Measurements from ENCODE around the gene S1PR4. TPM values are rescaled to one million over a fixed set of nuclear protein-coding genes. Genes with fewer than 3 reads are reported as not detected.

S1PR4 gene
- total and polyA plus RNA-seq, 9 of the 15 experiments (the other 6 are each of a cell fraction or from before 2014, with no cell fraction given), result 0.27 TPM; not detected in 8

- Histone ChIP-seq H4K20me1 (replicated peaks; ENCODE audit: control insufficient read depth, insufficient read depth, low read length) (no peaks in the 10 kb centered on the region), H3K4me2 (ENCODE audit: insufficient read depth, low read length) (no peak overlapping the region), H3K9me3 (replicated peaks; ENCODE audit: control insufficient read depth, insufficient read depth, low read depth, low read length) (no peaks in the 10 kb centered on the region), H3K4me1 (replicated peaks in 1 of 2; ENCODE audit: control insufficient read depth in 2 of 2, insufficient read depth in 2 of 2, low read length in 2 of 2) (peaks cover 0 to 31% of the 10 kb centered on the region in 2 experiments; a peak in 3 of 5 replicates), H3K9me1 (ENCODE audit: control insufficient read depth, insufficient read depth, low read length) (no peaks in the 10 kb centered on the region), H3K27ac (ENCODE audit: extremely low read depth, low read depth, low read length) (no peak overlapping the region), H3K27me3 (ENCODE audit: control insufficient read depth in 2 of 2, insufficient read depth in 2 of 2, low read length in 2 of 2) (no peaks in the 10 kb centered on the region; a peak in 1 of 5 replicates), H3K4me3 (no peak overlapping the region), H2AFZ (ENCODE audit: low read depth, low read length) (no peak overlapping the region), H3K79me2 (ENCODE audit: control insufficient read depth, insufficient read depth, low read length) (no peaks in the 10 kb centered on the region), H3K9ac (ENCODE audit: insufficient read depth in 1 of 2, low read depth in 2 of 2, low read length in 2 of 2) (no peak overlapping the region), H3K36me3 (ENCODE audit: control insufficient read depth, insufficient read depth, low read length) (no peaks in the 10 kb centered on the region)
- ATAC-seq (peak; percentile 88), FAIRE-seq (no peak), DNase-seq (ENCODE audit: extremely low read depth in 1 of 4, low spot score in 3 of 4) (peak; percentile 68 to 72 (median 70))
- 38% methylated on average over 4 of the region's 5 CpGs for WGBS (ENCODE audit: insufficient coverage, low coverage, missing lambda C conversion rate)
- in situ Hi-C loops (cut with MboI) (no loop called here), intact Hi-C loops (cut with micrococcal nuclease) (no loop called here)
- ChIA-PET POLR2A (no interaction called here), CTCF (ENCODE audit: low intra/inter-chr PET ratio) (interaction anchor here (0.8 kb wide), 1 partner anchor 16 kb away, joined by 3 read pairs; no protein-coding TSS in a partner anchor)
- BruUV-seq (replicated peaks), result no TSS peak
- TF ChIP-seq RBM39 (optimal IDR thresholded peaks at IDR 0.05; ENCODE audit: low read depth, low read length) (no peak), GABPA (tag; conservative IDR thresholded peaks at IDR 0.05; ENCODE audit: low read depth) (no peak), DPF2 (IDR thresholded peaks at IDR 0.05) (no peak), HDGF (IDR thresholded peaks at IDR 0.05) (peak; percentile 96), SP1 (CRISPR knock-in tag; IDR thresholded peaks at IDR 0.05) (0 out of 2 replicates have a peak, but pooled peaks have one; percentile 46), SMAD1 (IDR thresholded peaks at IDR 0.05; ENCODE audit: low read depth, low read length, partially characterized antibody) (no peak), HOXB6 (CRISPR knock-in tag; IDR thresholded peaks at IDR 0.05; ENCODE audit: borderline replicate concordance) (no peak), KLF10 (CRISPR knock-in tag; IDR thresholded peaks at IDR 0.05) (no peak), PHF20 (IDR thresholded peaks at IDR 0.05; ENCODE audit: partially characterized antibody) (peak; percentile 71), NFIC (IDR thresholded peaks at IDR 0.05) (peak; percentile 67), ZNF696 (CRISPR knock-in tag; conservative IDR thresholded peaks at IDR 0.05) (no peak), ZNF584 (CRISPR knock-in tag; IDR thresholded peaks at IDR 0.05; ENCODE audit: low read depth) (no peak), ELF2 (CRISPR knock-in tag; IDR thresholded peaks at IDR 0.05) (no peak), NR2C2 (CRISPR knock-in tag; IDR thresholded peaks at IDR 0.05) (no peak), NR2C2 (tag; IDR thresholded peaks at IDR 0.05) (no peak), CBFB (CRISPR knock-in tag; IDR thresholded peaks at IDR 0.05) (no peak), XRCC5 (IDR thresholded peaks at IDR 0.05; ENCODE audit: low read depth, low read length) (0 out of 2 replicates have a peak, but pooled peaks have one; percentile 69), CBX8 (IDR thresholded peaks at IDR 0.05; ENCODE audit: borderline replicate concordance, extremely low read depth, low read depth, low read length, poor library complexity, severe bottlenecking) (no peak), SLC30A9 (CRISPR knock-in tag; IDR thresholded peaks at IDR 0.05) (no peak), CTBP1 (IDR thresholded peaks at IDR 0.05; ENCODE audit: borderline replicate concordance) (no peak), KDM1A (IDR thresholded peaks at IDR 0.05) (peak; percentile 93 to 96)
Observed at GRCh38 chr19:3146677-3147100, 31.9 kb upstream of the S1PR4 start.

Measured in K562 (cell line).